IMR-90 (cell line): ENCODE measurements around the gene SMC5. TPM values are rescaled to one million over a fixed set of nuclear protein-coding genes. Genes with fewer than 3 reads are reported as not detected.
A peak's percentile ranks its signal among the peaks of the same experiment; 100 is the strongest.

ENCODE experiments used
- ATAC-seq: fragments of 200-7000 bp; cut with Tn5 transposase; 2 replicates; pipeline ENCODE4 v1.9.1; 2020; ENCODE audit warnings: low read depth, mild to moderate bottlenecking, moderate library complexity
- BruUV-seq: library from RNA; stranded (reverse); fragments of 400-500 nt; replicated peaks from 2 replicates; lab custom pipeline; 2021; lab: Mats Ljungman, UMichigan
- CTCF ChIA-PET: fragments of 300-600 bp; formaldehyde crosslinking; extraction: SDS; loops from one replicate; lab custom pipeline; 2021; ENCODE audit warnings: antibody characterized with exemption; lab: Yijun Ruan, JAX
- POLR2A ChIA-PET: fragments of 300-600 bp; sonication (Branson Sonifier 250); formaldehyde crosslinking; loops from one replicate; lab custom pipeline; 2022; ENCODE audit warnings: antibody characterized with exemption; ENCODE audit not compliant: unreplicated experiment; lab: Charles Lee
- DNase-seq: peaks from one replicate; pipeline ENCODE4 v3.0.0; 2013
- H2AFZ ChIP-seq: replicated peaks from 2 replicates; pipeline ENCODE3; 2013; ENCODE audit warnings: low read length, mild to moderate bottlenecking; ENCODE audit not compliant: poor library complexity
- H2AK5ac ChIP-seq: 2 replicates; pipeline ENCODE4 v1.6.1; 2013; ENCODE audit warnings: low read depth, low read length, inconsistent platforms
- H2AK9ac ChIP-seq: replicated peaks from 2 replicates; pipeline ENCODE3; 2013; ENCODE audit warnings: mild to moderate bottlenecking, low read depth, low read length, moderate library complexity; ENCODE audit not compliant: poor library complexity
- H2BK120ac ChIP-seq: 2 replicates; pipeline ENCODE4 v1.6.1; 2013; ENCODE audit warnings: low read depth, low read length, inconsistent platforms
- H2BK15ac ChIP-seq: 3 replicates; pipeline ENCODE4 v1.6.1; 2013; ENCODE audit warnings: low read depth, low read length, inconsistent platforms
- H2BK20ac ChIP-seq: 2 replicates; pipeline ENCODE4 v1.6.1; 2013; ENCODE audit warnings: low read depth, mild to moderate bottlenecking, inconsistent platforms, low read length, moderate library complexity
- H2BK5ac ChIP-seq: 2 replicates; pipeline ENCODE4 v1.6.1; 2013; ENCODE audit warnings: mild to moderate bottlenecking, low read depth, low read length, inconsistent platforms; ENCODE audit not compliant: poor library complexity, severe bottlenecking
- H3K14ac ChIP-seq: replicated peaks from 2 replicates; pipeline ENCODE4 v1.6.1; 2013; ENCODE audit warnings: low read depth, low read length, inconsistent platforms
- H3K18ac ChIP-seq: 2 replicates; pipeline ENCODE4 v1.6.1; 2013; ENCODE audit warnings: low read depth, low read length, control low read depth
- H3K23ac ChIP-seq: 2 replicates; pipeline ENCODE4 v1.6.1; 2013; ENCODE audit warnings: low read depth, low read length, inconsistent platforms
- H3K27ac ChIP-seq: 2 replicates; pipeline ENCODE4 v1.5.1; 2013; ENCODE audit warnings: mild to moderate bottlenecking, control low read depth, low read length; ENCODE audit not compliant: insufficient read depth
- H3K27me3 ChIP-seq: 2 replicates; pipeline ENCODE4 v1.6.1; 2013; ENCODE audit warnings: low read length; ENCODE audit not compliant: control insufficient read depth, insufficient read depth
- H3K36me3 ChIP-seq: 2 replicates; pipeline ENCODE4 v1.6.1; 2013; ENCODE audit warnings: low read length, mixed read lengths; ENCODE audit not compliant: control insufficient read depth, insufficient read depth
- H3K4ac ChIP-seq: 2 replicates; pipeline ENCODE4 v1.6.1; 2013; ENCODE audit warnings: low read depth, low read length, inconsistent platforms
- H3K4me1 ChIP-seq: 2 replicates; pipeline ENCODE4 v1.6.1; 2013; ENCODE audit warnings: low read length, mixed read lengths; ENCODE audit not compliant: control insufficient read depth, insufficient read depth
- H3K4me2 ChIP-seq: 2 replicates; pipeline ENCODE4 v1.6.1; 2013; ENCODE audit warnings: low read depth, mild to moderate bottlenecking, control low read depth, low read length, moderate library complexity
- H3K4me3 ChIP-seq: 2 replicates; pipeline ENCODE4 v1.5.1; 2013; ENCODE audit warnings: low read depth, mild to moderate bottlenecking, control low read depth, low read length, moderate library complexity; ENCODE audit not compliant: insufficient read depth
- H3K56ac ChIP-seq: 2 replicates; pipeline ENCODE4 v1.6.1; 2013; ENCODE audit warnings: low read length, inconsistent platforms; ENCODE audit not compliant: insufficient read depth; ENCODE audit errors: extremely low read depth
- H3K79me1 ChIP-seq, 2 experiments: 2 replicates each; pipeline ENCODE4 v1.6.1; 2013; ENCODE audit warnings: low read length in 2 of 2, inconsistent platforms in 1 of 2, low read depth in 1 of 2
- H3K9ac ChIP-seq: 2 replicates; pipeline ENCODE4 v1.6.1; 2013; ENCODE audit warnings: low read depth, low read length, control low read depth
- H3K9me1 ChIP-seq: 2 replicates; pipeline ENCODE4 v1.6.1; 2013; ENCODE audit warnings: low read length, inconsistent platforms; ENCODE audit not compliant: insufficient read depth
- H3K9me3 ChIP-seq: 2 replicates; pipeline ENCODE4 v1.6.1; 2013; ENCODE audit warnings: low read length; ENCODE audit not compliant: control insufficient read depth, insufficient read depth
- H4K20me1 ChIP-seq: 2 replicates; pipeline ENCODE4 v1.6.1; 2013; ENCODE audit warnings: low read length, inconsistent platforms; ENCODE audit not compliant: insufficient read depth
- H4K5ac ChIP-seq: 2 replicates; pipeline ENCODE4 v1.6.1; 2013; ENCODE audit warnings: mild to moderate bottlenecking, low read depth, low read length, control low read depth
- H4K8ac ChIP-seq, 2 experiments: 2 replicates each; pipeline ENCODE4 v1.6.1; 2013; ENCODE audit warnings: low read depth in 2 of 2, low read length in 2 of 2, control low read depth in 1 of 2, inconsistent platforms in 1 of 2
- H4K91ac ChIP-seq: 2 replicates; pipeline ENCODE4 v1.6.1; 2013; ENCODE audit warnings: low read depth, low read length, inconsistent platforms; ENCODE audit not compliant: insufficient read depth
- CEBPB ChIP-seq: IDR thresholded peaks from 2 replicates; pipeline ENCODE4 v1.6.1; 2012; ENCODE audit warnings: low read depth, low read length, improper control_type of control experiment
- NFE2L2 ChIP-seq: fragments of 150-350 bp; IDR thresholded peaks from 2 replicates; pipeline ENCODE4 v1.6.1; 2016; ENCODE audit warnings: low read depth, mild to moderate bottlenecking, low read length
- WGBS, 2 experiments: methylation state at CpG; one replicate each; pipeline versions ENCODE4 v1.1.5 to v1.1.7; 2013; ENCODE audit warnings: missing lambda C conversion rate in 2 of 2; ENCODE audit not compliant: insufficient read length in 1 of 2; ENCODE audit errors: extremely low coverage in 2 of 2; 5-methylcytosine and 5-hydroxymethylcytosine counted together
- dilution Hi-C: fragments of 300-500 bp; cut with HindIII; formaldehyde crosslinking; loops from one replicate; pipeline ENCODE4 v1.14.3; 2018; ENCODE audit warnings: low sequenced_read_pairs; ENCODE audit not compliant: unreplicated experiment
- in situ Hi-C: fragments of 300-500 bp; cut with MboI; formaldehyde crosslinking; loops from 3 replicates; pipeline ENCODE4 v1.14.3; 2019; ENCODE audit warnings: low sequenced_read_pairs, inconsistent platforms, mixed read lengths
- intact Hi-C: fragments of 100-400 bp; cut with micrococcal nuclease; formaldehyde crosslinking; loops from 2 replicates; pipeline ENCODE4 v1.10.0; 2022
- polyA plus RNA-seq, 3 experiments: library from polyadenylated mRNA; depleted of rRNA; stranded (reverse); fragments of >200 nt; gene quantifications; 2 replicates each; pipeline ENCODE4 v1.2.3, GENCODE V29; 2012; ENCODE audit warnings: low replicate concordance in 1 of 3
- total RNA-seq: library from RNA; depleted of rRNA; stranded (reverse); fragments of >200 nt; gene quantifications from 2 replicates; pipeline ENCODE4 v1.2.3, GENCODE V29; 2012

The SMC5 gene
- total and polyA plus RNA-seq, 2 of the 4 experiments (the other 2 are of a cell fraction), result 12.0 to 13.3 TPM

GRCh38 chr9:70260007-70260443 is 1.2 kb downstream of the SMC5 start:
- Histone ChIP-seq H3K14ac (no peak overlapping the region), H2BK5ac (no peak overlapping the region), H3K23ac (no peak overlapping the region), H3K9me1 (peaks cover 6% of the 10 kb centered on the region), H2AK5ac (0 out of 2 replicates have a peak overlapping the region, but pooled peaks have one; percentile 12), H3K4me3 (peak overlapping the region; percentile 75), H3K4me2 (peak overlapping the region; percentile 75), H3K9ac (no peak overlapping the region), H2BK15ac (no peak overlapping the region), H4K5ac (no peak overlapping the region), H2BK120ac (no peak overlapping the region), H4K91ac (no peak overlapping the region; the same call in 1 of the 2 replicates), H3K27me3 (no peaks in the 10 kb centered on the region), H3K4me1 (peaks cover 26% of the 10 kb centered on the region), H2BK20ac (no peak overlapping the region), H3K36me3 (peaks cover 17% of the 10 kb centered on the region), H3K27ac (peak overlapping the region; percentile 89; the same call in 1 of the 2 replicates), H3K79me1 (peaks cover 21 to 72% of the 10 kb centered on the region in 2 experiments), H3K9me3 (0 out of 2 replicates have a peak, but pooled peaks cover 2% of the 10 kb centered on the region), H3K4ac (no peak overlapping the region), H4K8ac (no peak overlapping the region), H3K18ac (no peak overlapping the region), H4K20me1 (peaks cover 25% of the 10 kb centered on the region), H3K56ac (no peak overlapping the region), H2AFZ (no peak overlapping the region), H2AK9ac (no peak overlapping the region)
- no peak for TF ChIP-seq NFE2L2
- peak; percentile 45 for TF ChIP-seq CEBPB
- no TSS peak for BruUV-seq
- dilution Hi-C loops, result no loop called here
- WGBS, 2 experiments, result 98% methylated on average over 14 of the region's 30 CpGs; no CpG with 5 or more reads in 1 of the 2 experiments
- ATAC-seq, result no peak
- in situ Hi-C loops, result no loop called here
- DNase-seq, result no peak
- ChIA-PET POLR2A (no interaction called here), CTCF (no interaction called here)
- intact Hi-C loops, result no loop called here
